Measurements from ENCODE around the gene MEIOC. TPM values are rescaled to one million over a fixed set of nuclear protein-coding genes. Genes with fewer than 3 reads are reported as not detected.

Gene MEIOC
- total and polyA plus RNA-seq, 12 donors, result 0.03 to 0.40 (median 0.15) TPM; not detected in 8

- no peak for TF ChIP-seq CTCF (IDR thresholded peaks at IDR 0.05)
- ATAC-seq (no peak), DNase-seq (no peak)
- intact Hi-C loops (cut with DNase I), result no loop called here
- no peak overlapping the region for H3K4me3 ChIP-seq
- WGBS, 2 donors, result 92 to 93% methylated on average over 3 of the region's 3 CpGs
- no peaks in the 10 kb centered on the region for H3K36me3 ChIP-seq
- no peaks in the 10 kb centered on the region for H3K9me3 ChIP-seq
- H3K27ac ChIP-seq, result no peak overlapping the region
- H3K4me1 ChIP-seq, result peaks cover 0 to 6% (median 4%) of the 10 kb centered on the region in 9 donors
- peaks cover 13 to 85% (median 80%) of the 10 kb centered on the region in 7 donors for H3K27me3 ChIP-seq
These were observed 2.9 kb upstream of the MEIOC start for GRCh38 chr17:44653384-44653783.

- H3K36me3 ChIP-seq, result no peaks in the 10 kb centered on the region
- no peak overlapping the region for H3K27ac ChIP-seq
- DNase-seq (no peak), ATAC-seq (no peak)
- H3K4me3 ChIP-seq, result no peak overlapping the region
- intact Hi-C loops (cut with DNase I), result no loop called here
- WGBS, 2 donors, result 84 to 90% methylated on average over 1 of the region's 1 CpG
- peaks cover 0 to 6% (median 4%) of the 10 kb centered on the region in 9 donors for H3K4me1 ChIP-seq
- no peak for TF ChIP-seq CTCF (IDR thresholded peaks at IDR 0.05)
- peaks cover 13 to 85% (median 77%) of the 10 kb centered on the region in 7 donors for H3K27me3 ChIP-seq
- no peaks in the 10 kb centered on the region for H3K9me3 ChIP-seq
These were observed 2.3 kb upstream of the MEIOC start for GRCh38 chr17:44653954-44654353.

- intact Hi-C loops (cut with DNase I), result loop anchor here in 1 of 10 donors (10.0 kb wide), 1 partner anchor 57 kb away; no protein-coding TSS in a partner anchor
- TF ChIP-seq CTCF (IDR thresholded peaks at IDR 0.05), result no peak
- Histone ChIP-seq H3K9me3 (no peaks in the 10 kb centered on the region), H3K4me3 (no peak overlapping the region), H3K4me1 (peaks cover 0 to 4% (median 0%) of the 10 kb centered on the region in 9 donors), H3K27ac (no peak overlapping the region), H3K36me3 (no peaks in the 10 kb centered on the region), H3K27me3 (peaks cover 0 to 27% (median 17%) of the 10 kb centered on the region in 7 donors)
- DNase-seq (no peak), ATAC-seq (no peak)
- 96 to 99% methylated on average over 2 of the region's 2 CpGs for WGBS, 2 donors
These were observed 5.6 kb downstream of the MEIOC start for GRCh38 chr17:44661835-44662234.

GRCh38 chr17:44663095-44663494 lies 6.8 kb downstream of the MEIOC start:
- intact Hi-C loops (cut with DNase I), result loop anchor here in 1 of 10 donors (10.0 kb wide), 1 partner anchor 58 kb away; no protein-coding TSS in a partner anchor
- no peak overlapping the region for H3K27ac ChIP-seq
- 78 to 82% methylated on average over 1 of the region's 1 CpG for WGBS, 2 donors

More at GRCh38 chr17:44663095-44663494, 6.8 kb downstream of the MEIOC start:
- H3K36me3 ChIP-seq, result no peaks in the 10 kb centered on the region
- H3K9me3 ChIP-seq, result no peaks in the 10 kb centered on the region
- ATAC-seq, result no peak
- DNase-seq, result no peak
- H3K4me3 ChIP-seq, result no peak overlapping the region
- H3K4me1 ChIP-seq, result no peaks in the 10 kb centered on the region
- H3K27me3 ChIP-seq, result peaks cover 0 to 14% (median 5%) of the 10 kb centered on the region in 7 donors
- no peak for TF ChIP-seq CTCF (IDR thresholded peaks at IDR 0.05)

Measured in heart right ventricle (tissue), 16 donors.